Vagina (tissue), 2 donors: ENCODE measurements around the gene ELL2. TPM values are rescaled to one million over a fixed set of nuclear protein-coding genes. Genes with fewer than 3 reads are reported as not detected.

ENCODE experiments used
- DNase-seq, 2 donors: peaks; one replicate each; pipeline ENCODE4 v3.0.0-alpha.2; 2017; ENCODE audit errors: extremely low spot score in 2 of 2
- H3K27ac ChIP-seq: fragments of 200-600 bp; sonication (generic); one replicate; pipeline ENCODE4 v1.5.1; 2019
- H3K27me3 ChIP-seq: fragments of 200-600 bp; sonication (generic); one replicate; pipeline ENCODE4 v1.5.1; 2019
- H3K36me3 ChIP-seq, 2 donors: fragments of 200-600 bp; sonication (generic); one replicate each; pipeline ENCODE4 v1.5.1; 2017 to 2019
- H3K4me1 ChIP-seq: fragments of 200-600 bp; sonication (generic); one replicate; pipeline ENCODE4 v1.5.1; 2019
- H3K4me3 ChIP-seq, 2 donors: fragments of 200-600 bp; sonication (generic); 1 replicate in 1 of 2; 2 replicates in 1 of 2; pipeline ENCODE4 v1.5.1; 2016 to 2019
- H3K9me3 ChIP-seq: fragments of 200-600 bp; sonication (generic); one replicate; pipeline ENCODE4 v1.5.1; 2019
- CTCF ChIP-seq, 3 experiments: fragments of 450-650 bp in 2 of 3; fragments of 200-600 bp in 1 of 3; sonication (generic) in 1 of 3; IDR thresholded peaks; one replicate each; pipeline ENCODE4 v1.5.1; 2017 to 2019; ENCODE audit warnings: antibody characterized with exemption in 3 of 3, mild to moderate bottlenecking in 2 of 3, moderate library complexity in 2 of 3
- POLR2A ChIP-seq, 2 donors: fragments of 450-650 bp; IDR thresholded peaks; one replicate each; pipeline ENCODE4 v1.6.1; 2017; ENCODE audit warnings: antibody characterized with exemption in 2 of 2, mild to moderate bottlenecking in 2 of 2, moderate library complexity in 2 of 2
- POLR2AphosphoS5 ChIP-seq, 2 donors: sonication (generic); formaldehyde crosslinking; IDR thresholded peaks; one replicate each; pipeline ENCODE4 v1.9.0; 2017; ENCODE audit warnings: antibody characterized with exemption in 2 of 2, mild to moderate bottlenecking in 2 of 2, low read depth in 1 of 2; ENCODE audit not compliant: insufficient read depth in 1 of 2
- intact Hi-C: fragments of 100-400 bp; cut with DNase I; formaldehyde crosslinking; loops from one replicate; pipeline ENCODE4 v1.15.1; 2023
- total RNA-seq: library from RNA; depleted of rRNA; stranded (reverse); fragments of >200 nt; gene quantifications from one replicate; pipeline ENCODE4 v1.2.3, GENCODE V29; 2016

Gene ELL2
- total RNA-seq, 1 donor from 2014 or later, result 113 TPM

- DNase-seq, result peak in 1 of 2 donors; percentile 98
- H3K27me3 ChIP-seq, result no peaks in the 10 kb centered on the region
- H3K27ac ChIP-seq, result peak overlapping the region; percentile 52
- H3K36me3 ChIP-seq, result no peaks in the 10 kb centered on the region
- H3K9me3 ChIP-seq, result no peaks in the 10 kb centered on the region
- TF ChIP-seq POLR2A (IDR thresholded peaks at IDR 0.05), result no peak
- TF ChIP-seq CTCF (IDR thresholded peaks at IDR 0.05), result no peak
- peak; percentile 35 to 85 for TF ChIP-seq POLR2AphosphoS5 (IDR thresholded peaks at IDR 0.05; ENCODE audit: insufficient read depth in 1 of 2, low read depth in 1 of 2)
- H3K4me3 ChIP-seq, result no peak overlapping the region
- H3K4me1 ChIP-seq, result peaks cover 19% of the 10 kb centered on the region
- intact Hi-C loops, result loop anchor here (2.0 to 10.0 kb wide), 2 partner anchors 19 to 197 kb away; partner anchors contain the start of genes GLRX and RFESD
Observed at GRCh38 chr5:95841914-95842812, 119.5 kb downstream of the ELL2 start.

DNA sequence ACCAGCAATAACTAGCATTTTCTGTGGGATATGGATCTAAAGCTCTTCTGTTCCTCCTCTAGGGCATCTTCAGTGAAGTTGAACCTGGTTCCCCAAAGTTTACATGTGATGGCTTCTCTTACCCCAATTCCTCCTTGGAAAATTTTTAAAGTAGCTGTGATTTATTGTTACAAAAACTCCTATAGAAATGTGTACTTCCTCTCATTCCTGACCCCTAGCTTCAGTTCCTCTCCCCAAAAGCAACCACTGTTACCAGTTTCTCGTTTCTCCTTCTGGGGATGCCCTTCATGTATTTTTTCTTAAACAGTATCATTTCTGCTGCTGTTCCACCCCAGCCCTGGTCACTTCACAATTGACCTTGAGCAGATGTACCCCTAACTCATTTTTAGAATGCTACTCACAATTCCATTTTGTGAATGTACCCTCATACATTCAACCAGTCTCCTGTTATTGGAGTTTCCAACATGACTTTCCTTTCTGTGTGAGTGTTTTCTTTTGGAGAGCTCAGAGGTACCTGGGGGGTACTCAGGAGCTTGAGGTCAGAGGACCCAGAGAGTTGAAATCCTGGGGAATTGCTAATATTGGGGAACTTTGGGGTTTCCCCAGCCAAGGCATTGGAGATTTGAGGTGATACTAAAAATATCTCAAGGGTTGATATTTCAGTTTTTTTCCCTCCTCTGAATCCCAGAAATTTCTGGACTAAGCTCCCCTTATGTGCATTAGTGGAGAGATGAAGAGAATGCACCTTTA, 120.5 kb downstream of the ELL2 start:
- DNase-seq, result no peak
- peak overlapping the region; percentile 47 for H3K27ac ChIP-seq
- H3K27me3 ChIP-seq, result no peaks in the 10 kb centered on the region
- TF ChIP-seq POLR2AphosphoS5 (IDR thresholded peaks at IDR 0.05; ENCODE audit: insufficient read depth in 1 of 2, low read depth in 1 of 2), result no peak
- no peak for TF ChIP-seq POLR2A (IDR thresholded peaks at IDR 0.05)
- TF ChIP-seq CTCF (IDR thresholded peaks at IDR 0.05), result no peak
- H3K36me3 ChIP-seq, result no peaks in the 10 kb centered on the region
- H3K4me3 ChIP-seq, result no peak overlapping the region
- H3K9me3 ChIP-seq, result no peaks in the 10 kb centered on the region
- intact Hi-C loops, result loop anchor here (10.0 kb wide), 1 partner anchor 196 kb away; the partner anchor contains the start of gene RFESD
- H3K4me1 ChIP-seq, result peaks cover 21% of the 10 kb centered on the region

- no peak for DNase-seq
- H3K4me1 ChIP-seq, result peaks cover 35% of the 10 kb centered on the region
- intact Hi-C loops, result loop anchor here (10.0 kb wide), 1 partner anchor 195 kb away; the partner anchor contains the start of gene RFESD
Observed at GRCh38 chr5:95839658-95840057, 122.0 kb downstream of the ELL2 start.

GRCh38 chr5:95838556-95838955, 123.1 kb downstream of the ELL2 start:
- Histone ChIP-seq H3K36me3 (no peaks in the 10 kb centered on the region), H3K27me3 (no peaks in the 10 kb centered on the region), H3K4me1 (peaks cover 37% of the 10 kb centered on the region), H3K27ac (no peak overlapping the region), H3K9me3 (no peaks in the 10 kb centered on the region), H3K4me3 (no peak overlapping the region)
- TF ChIP-seq CTCF (IDR thresholded peaks at IDR 0.05), result no peak
- no peak for TF ChIP-seq POLR2A (IDR thresholded peaks at IDR 0.05)
- TF ChIP-seq POLR2AphosphoS5 (IDR thresholded peaks at IDR 0.05; ENCODE audit: insufficient read depth in 1 of 2, low read depth in 1 of 2), result no peak
- intact Hi-C loops, result no loop called here
- DNase-seq, result no peak

More at GRCh38 chr5:95839658-95840057, 122.0 kb downstream of the ELL2 start:
- no peaks in the 10 kb centered on the region for H3K36me3 ChIP-seq
- no peaks in the 10 kb centered on the region for H3K9me3 ChIP-seq
- H3K27ac ChIP-seq, result no peak overlapping the region
- no peaks in the 10 kb centered on the region for H3K27me3 ChIP-seq
- TF ChIP-seq POLR2AphosphoS5 (IDR thresholded peaks at IDR 0.05; ENCODE audit: insufficient read depth in 1 of 2, low read depth in 1 of 2), result no peak
- TF ChIP-seq CTCF (IDR thresholded peaks at IDR 0.05), result no peak
- TF ChIP-seq POLR2A (IDR thresholded peaks at IDR 0.05), result no peak
- no peak overlapping the region for H3K4me3 ChIP-seq
